GM18526 (cell line): ENCODE measurements around the gene FURIN.

Experiments
- POLR2A ChIP-seq: IDR thresholded peaks from 3 replicates; pipeline ENCODE4 v1.6.1; 2011; ENCODE audit not compliant: insufficient read length; ENCODE audit errors: extremely low read depth

The FURIN gene

DNA sequence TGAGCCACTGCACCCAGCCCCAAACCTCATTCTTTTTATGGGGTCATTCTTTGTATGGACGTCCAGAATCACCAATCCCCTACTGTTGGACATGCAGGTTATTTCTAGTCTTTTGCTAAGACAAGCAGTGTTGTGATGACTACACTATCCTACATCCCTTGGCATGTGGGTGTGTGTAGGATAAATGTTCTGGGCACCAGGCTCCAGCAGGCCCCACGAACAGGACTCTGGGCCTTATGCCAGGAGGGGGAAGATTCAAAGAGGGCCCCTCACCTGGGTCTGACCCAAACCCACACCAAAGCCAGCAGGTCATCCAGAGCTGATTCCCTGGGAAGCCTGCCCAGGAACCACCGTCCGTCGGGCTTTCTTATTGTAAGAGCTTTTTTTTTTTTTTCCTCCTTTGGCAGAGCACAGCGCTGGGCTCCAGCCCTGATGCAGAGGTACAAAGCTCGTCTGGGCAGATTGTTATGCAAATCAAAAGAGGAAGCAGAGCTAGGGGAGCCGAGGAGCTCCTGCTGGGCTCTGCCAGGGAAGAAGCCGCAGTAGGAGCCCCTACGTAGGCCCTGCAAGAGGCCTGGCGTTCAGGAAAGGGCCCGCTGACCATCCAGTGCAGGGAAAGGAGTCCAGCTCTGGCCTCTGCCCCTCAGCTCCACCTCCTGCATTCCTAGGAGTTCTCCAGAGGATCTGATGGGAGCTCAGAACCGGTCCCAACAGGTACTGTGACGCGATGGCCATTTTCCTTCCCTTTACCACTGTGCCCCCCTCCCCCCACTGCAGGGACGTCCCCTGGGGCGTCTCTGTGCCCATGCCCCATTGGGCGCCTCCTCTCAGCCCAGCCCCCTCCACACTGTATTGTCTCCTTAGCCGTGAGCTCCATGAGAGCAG lies 29.0 kb upstream of the FURIN start:
- peak; percentile 49 for TF ChIP-seq POLR2A

DNA sequence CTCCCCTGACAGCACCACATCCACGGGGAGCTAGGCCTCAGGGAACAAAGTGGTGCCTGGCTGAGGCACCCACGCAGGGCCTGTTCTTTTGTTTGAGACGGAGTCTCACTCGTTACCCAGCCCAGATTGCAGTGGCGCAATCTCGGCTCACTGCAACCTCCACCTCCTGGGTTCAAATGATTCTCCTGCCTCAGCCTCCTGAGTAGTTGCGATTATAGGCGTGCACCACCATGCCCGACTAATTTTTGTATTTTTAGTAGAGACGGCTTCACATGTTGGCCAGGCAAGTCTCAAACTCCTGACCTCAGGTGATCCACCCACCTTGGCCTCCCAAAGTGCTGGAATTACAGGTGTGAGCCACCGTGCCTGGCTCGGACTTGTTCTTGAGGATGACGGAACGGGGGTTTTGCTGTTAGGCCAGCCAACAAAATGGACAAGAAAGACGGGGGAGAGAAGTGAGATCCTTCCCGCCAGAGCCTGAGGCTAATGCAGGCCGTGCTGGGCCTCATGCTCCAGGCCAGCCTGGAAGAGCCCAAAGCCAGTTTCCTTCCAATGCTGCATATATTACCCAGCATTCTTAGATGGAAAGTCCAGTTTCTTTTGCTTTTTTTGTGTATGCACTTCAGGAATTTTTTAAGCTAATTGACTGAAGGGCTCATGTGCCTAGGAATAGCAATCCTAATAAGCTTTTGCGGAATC lies 28.1 kb upstream of the FURIN start:
- TF ChIP-seq POLR2A: no peak

DNA sequence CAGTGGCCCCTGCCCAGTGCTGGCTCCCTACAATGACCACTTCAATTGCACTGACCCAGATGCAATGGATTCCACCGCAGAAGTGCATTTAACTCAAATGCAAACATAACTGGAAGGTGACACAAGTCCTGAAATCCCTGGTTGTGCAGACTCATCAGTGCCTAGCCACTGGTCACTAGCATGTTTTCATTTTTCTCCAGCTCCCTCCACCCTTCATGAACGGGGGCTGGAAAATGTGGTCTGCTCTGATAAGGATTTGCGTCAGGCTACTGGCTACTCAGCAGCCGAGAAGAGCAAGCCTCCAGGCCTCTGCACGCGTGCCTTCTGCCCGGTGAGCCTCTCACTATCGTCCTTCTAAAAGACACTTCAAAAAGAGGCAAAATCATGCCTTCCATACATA lies 27.4 kb upstream of the FURIN start:
- no peak for TF ChIP-seq POLR2A

DNA sequence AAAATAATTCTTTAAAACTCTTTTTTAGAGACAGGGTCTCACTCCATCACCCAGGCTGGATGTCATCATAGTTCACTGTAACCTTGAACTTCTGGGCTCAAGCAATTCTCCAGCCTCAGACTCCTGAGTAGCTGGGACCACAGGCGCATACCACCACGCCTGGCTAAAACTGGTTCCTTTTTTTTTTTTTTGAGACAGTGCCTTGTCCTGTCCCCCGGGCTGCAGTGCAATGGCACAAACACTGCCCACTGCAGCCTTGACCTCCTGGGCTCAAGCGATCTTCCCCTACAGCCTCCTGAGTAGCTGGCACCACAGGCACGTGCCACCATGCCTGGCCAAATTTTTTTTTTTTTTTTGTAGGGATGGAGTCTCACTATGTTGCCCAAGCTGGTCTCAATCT lies 23.7 kb upstream of the FURIN start:
- no peak for TF ChIP-seq POLR2A

DNA sequence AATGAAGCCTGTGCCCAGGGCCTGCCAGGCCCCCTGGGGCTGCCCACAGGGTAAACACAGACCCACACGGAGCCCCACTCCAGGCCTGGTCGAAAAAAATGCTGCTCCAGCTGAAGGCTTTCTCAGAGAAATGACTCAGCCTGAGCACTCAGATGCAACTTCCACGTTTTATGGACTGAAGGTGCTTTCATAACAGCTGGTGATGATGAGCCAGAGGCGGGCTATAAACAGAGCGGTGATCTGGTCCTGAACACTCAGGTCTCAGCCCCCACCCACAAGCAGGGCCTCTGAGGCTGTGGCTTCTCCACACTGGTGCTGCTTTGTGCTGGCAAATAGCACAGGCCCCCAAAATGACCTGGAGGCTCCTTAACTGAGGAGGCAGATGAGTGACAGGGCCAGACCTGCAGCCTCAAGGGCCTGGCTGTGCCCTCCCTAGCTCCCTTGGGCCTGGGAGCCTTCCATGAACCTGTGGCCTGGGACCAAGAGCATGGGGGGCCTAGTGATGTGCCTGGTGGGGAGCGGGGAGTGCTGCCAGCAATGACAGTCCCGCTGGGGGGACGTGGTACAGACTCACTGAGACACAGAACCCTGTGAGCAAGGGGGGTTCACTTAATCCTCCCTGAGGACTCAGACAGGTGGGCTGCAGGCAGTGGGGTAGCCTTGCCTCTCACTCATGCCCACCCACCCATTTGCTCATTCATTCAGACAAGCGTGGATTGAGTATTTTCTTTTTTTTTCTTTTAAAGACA lies 23.0 kb upstream of the FURIN start:
- no peak for TF ChIP-seq POLR2A

DNA sequence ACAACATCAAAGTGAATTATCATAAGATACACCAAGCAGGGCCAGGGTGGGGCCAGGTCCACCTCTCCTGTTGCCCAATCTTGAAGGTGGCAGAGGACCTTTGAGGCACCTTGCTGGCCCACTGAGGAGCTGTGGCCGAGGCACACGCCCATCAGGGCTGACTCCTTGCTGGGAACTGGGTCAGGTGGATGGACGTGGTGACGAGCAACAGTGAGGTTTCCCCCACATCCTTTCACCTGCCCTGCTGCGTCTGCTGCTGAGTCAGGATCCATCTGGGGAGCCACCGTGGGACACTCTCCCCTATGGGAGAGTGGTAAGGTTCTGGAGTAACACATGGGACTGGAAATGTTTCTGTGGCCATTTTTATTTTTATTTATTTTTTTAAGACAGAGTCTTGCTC lies 17.3 kb upstream of the FURIN start:
- no peak for TF ChIP-seq POLR2A

DNA sequence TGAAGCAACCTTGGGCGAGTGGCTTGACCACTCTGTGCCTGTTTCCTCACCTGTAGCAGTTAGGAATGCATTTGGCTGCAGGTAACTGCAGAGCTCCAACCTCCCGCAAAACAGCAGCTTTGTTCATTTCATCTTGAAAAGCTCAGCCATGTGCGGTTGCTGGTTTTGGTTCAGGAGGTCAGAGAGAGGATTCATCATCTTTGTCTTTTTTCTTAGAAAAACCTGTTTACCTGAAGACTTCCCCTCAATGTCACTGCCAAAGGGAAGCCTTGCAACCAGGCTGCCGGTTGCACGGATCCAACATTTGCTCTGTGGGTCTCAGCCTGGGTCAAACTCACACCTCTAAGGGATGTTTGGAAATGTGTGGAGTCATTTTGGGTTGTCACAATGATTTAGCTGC lies 16.4 kb upstream of the FURIN start:
- TF ChIP-seq POLR2A: no peak

DNA sequence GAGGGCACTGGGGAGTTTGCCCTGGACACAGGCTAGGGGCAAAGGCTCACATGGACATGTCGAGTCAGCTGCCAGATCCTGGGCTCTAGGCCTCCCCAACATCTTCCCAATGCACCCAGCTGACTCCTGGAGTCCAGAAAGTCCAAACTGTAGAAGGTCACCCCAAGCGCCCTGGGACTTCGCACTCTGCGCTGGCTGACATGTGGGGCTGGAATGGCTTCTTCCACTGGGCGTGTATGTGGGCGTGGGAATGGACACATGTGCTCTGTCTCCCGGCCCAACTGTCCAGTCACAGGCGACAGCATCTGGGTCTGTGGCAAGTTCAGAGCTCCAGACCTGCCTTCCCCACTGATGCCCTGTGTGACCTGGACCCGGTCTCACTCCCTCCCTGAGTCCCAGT lies 13.2 kb upstream of the FURIN start:
- no peak for TF ChIP-seq POLR2A

DNA sequence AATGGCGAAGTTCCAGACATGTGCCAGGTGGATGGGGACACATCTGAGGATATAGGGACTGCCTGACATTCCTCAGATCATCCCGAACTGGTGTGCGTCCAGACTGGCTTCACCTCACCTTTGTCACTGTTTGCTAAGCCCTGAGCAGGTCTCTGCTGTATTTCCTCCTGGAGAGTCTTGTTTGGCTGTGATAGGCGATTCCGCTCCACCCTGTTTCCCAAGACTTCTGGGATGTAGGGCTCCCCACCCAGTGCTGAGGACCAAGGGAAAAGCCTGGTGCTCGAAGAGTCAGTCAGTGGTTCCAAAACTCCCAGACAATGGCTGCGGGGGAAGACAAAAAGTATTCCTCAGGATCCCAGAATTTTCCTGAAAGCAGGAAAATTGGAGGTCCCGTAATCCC lies 11.1 kb upstream of the FURIN start:
- TF ChIP-seq POLR2A: no peak

DNA sequence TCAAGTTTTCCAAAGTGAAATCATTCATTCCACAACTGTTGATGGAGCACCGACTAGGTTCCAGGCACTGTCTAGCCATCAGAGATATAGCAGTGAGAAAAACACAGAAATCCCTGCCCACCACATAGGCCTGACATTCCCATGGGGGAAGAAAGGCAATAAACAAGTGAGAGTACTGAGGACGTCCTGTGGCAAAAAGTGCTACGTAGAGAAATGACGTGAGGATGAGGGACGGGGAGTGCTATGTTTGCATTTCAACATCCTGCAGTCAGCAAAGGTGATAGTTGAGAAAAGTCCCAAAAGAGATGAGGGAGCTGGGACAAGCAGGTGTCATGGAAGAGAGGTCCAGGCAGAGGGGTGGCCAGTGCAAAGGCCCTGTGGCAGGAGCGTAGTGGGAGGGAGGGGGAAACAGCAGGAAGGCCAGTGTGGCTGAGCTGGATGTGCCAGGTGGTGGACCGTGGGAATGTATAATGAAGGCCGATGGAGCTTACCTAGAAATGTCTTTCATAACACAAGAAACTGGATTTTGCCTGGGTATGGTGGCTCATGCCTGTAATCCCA lies 10.4 kb upstream of the FURIN start:
- no peak for TF ChIP-seq POLR2A

DNA sequence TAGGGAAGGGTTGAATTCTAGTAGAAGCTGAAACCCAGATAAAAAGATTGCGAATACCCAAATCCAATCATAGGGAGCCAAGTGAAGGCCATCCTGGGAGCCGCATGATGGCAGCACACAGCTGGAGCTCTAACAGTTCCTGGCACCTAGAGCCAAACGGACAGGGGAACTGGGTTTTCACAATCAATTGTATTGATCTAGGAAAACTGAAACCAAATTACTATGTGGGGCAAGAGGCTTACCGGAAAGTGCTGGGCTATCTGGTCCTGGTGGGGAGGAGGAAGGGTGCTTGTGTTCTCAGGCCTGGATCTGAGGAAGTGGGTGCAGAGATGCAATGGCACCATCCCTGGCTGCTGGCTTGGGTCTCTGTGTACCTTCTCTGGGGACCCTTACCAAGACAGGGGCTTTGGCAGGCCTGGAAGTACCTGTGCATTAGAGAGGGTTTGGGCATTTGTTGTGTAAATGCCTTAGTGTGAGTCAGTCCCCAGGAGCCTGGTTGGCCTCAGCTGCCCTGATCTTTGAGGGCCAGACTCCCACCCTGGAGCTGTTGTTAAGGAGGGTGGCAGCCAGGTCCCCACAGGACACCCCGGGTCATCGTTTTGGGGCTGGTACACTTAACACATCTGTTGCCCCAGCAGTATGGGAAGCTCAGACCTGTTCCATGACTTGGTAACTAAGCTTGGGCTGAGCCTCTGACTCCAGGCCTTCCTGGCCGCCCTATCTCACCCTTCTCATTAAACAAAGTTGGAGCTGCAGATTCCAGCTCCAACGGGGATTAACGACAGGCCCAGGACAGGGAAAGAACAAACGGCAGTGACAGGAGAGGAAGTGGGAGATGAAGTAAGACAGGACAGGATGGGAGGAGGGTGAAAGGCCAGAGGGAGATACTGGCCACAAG lies 8.9 kb upstream of the FURIN start:
- TF ChIP-seq POLR2A: no peak

DNA sequence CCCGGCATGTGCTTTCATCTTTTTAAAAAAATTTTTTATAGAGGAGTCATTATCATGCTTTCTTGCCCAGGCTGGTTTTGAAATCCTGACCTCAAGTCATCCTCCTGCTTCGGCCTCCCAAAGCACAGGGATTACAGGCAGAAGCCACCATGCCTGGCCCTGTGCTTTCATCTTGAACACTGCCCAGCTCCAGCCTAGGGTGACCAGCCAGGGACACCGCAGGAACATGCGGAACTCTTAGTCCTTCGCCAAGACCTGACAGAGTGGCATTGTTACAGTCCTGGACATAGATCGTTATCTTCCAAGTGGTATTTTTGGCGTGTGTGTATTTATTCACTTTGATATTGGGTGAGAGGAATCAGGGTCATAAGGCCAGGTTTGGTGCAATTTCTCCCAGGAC lies 7.9 kb upstream of the FURIN start:
- no peak for TF ChIP-seq POLR2A

DNA sequence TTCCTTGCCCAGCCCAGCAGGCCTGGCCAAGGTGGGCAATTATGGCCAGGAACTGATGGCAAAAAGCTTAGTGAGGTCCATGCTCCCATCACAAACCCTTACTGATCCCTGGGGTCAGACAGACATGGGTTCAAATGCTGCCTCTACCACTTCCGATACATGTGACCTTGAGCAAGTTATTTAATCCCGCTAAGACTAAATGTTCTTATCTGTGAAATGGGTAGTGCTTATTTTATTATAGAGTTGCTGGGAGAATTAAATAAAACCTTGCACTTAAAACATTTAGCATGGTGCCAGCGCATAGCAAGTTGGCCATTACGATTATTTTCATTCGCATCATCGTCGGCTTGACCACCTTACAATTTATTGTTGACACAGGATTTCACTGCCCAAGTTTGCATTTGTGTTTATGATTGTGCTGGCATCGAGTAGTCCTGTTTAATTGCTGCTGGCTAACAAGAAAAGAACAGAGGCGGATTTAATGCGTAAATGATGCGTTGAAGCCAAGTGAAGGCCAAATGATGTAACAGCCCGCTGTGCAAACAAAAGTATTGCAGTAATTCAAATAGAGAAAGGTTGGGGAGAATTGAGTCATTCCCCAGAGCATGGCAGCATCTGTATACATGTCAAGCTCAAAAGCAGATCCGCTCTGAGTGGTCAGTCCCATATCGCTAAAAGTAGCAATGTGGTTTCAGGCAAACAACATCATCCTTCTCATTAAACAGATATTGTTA lies 7.3 kb upstream of the FURIN start:
- no peak for TF ChIP-seq POLR2A

DNA sequence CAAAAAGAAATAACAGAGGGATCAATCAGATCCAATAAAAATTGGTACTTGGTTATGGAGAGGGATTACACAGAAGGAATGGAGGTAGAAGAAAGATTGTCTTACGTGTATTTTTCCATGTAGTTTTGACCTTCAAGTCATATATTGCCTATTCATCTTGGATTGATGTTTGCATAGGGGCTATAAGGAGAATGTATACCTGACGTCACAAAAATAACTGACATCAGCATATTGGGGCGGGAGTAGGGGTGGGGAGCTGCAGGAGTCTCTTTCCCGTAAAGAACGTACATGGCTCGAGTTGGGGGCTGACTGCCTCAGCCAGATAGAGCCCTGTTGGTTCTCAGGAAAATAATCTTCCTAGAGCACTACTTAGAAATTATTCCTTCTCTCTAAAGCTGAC lies 5.9 kb upstream of the FURIN start:
- no peak for TF ChIP-seq POLR2A
